CD4-positive, alpha-beta T cell treated with Interleukin-4 for 1 hour (primary cell): ENCODE measurements around the gene MTTP.

Experiments
- DNase-seq, 2 donors: peaks; one replicate each; pipeline ENCODE4 v3.0.0-alpha.2; 2020 to 2022

Gene MTTP

GRCh38 chr4:99642725-99643489, 68.3 kb downstream of the MTTP start:
- no peak for DNase-seq

GRCh38 chr4:99644453-99644852, 69.8 kb downstream of the MTTP start:
- no peak for DNase-seq

DNA sequence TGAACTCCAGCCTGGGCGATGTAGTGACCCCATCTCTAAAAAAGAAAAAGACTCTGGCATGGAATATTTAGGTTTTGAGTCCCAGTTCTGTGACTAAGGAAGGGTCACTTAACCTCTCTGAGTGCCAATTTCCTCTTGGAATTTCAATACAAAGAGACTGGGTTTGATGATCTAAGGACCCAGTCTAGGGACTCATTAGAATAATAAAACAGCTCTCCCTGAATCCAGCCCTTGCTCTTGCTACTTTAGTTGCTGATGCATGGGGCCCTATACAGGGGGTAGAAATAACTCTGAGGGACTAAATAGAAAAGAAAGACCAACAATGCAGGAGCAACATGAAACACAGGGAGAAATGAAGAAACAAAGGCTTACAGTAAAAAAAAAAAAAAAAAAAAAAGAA, 70.4 kb downstream of the MTTP start:
- DNase-seq: no peak

DNA sequence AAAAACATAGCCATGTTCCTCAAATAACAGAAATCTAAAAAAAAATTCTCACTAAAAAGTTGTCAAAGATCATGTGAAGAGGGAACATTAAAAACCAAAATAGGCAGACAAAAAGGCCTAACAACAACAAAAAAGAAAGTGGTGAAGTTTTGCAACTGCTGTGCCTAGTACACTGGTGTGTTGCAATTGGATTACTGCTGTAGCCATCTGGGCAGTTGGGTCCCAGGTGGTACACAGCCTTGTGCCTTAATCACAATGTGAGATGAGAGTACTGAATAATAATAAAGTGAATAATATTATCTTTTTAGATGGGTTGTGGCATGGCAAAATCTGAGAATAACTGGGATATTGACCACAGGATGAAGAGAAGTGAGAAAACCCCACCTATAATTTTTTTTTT, 71.0 kb downstream of the MTTP start:
- no peak for DNase-seq

- no peak for DNase-seq
Measured at GRCh38 chr4:99647071-99647470, 72.4 kb downstream of the MTTP start.

DNA sequence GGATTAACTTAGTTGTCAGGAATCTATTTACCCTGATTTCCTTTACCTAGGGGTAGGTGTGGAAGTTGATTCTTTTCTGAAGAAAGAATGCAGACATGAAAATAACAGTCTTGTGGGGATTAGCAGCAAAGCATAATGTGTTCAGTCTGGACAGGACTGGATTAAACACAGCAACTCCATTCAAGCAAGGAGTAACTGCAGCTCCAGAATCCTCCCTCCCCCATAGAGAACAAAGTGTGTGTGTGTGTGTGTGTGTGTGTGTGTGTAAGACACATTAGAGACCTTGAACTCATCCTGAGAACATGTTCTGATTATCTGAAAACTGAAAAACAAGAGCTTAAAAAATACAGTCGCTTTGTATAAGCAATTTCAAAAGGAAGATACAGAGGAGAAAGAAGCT, 73.7 kb downstream of the MTTP start:
- DNase-seq: no peak

- DNase-seq: no peak
Measured at GRCh38 chr4:99649208-99649607, 74.6 kb downstream of the MTTP start.

DNA sequence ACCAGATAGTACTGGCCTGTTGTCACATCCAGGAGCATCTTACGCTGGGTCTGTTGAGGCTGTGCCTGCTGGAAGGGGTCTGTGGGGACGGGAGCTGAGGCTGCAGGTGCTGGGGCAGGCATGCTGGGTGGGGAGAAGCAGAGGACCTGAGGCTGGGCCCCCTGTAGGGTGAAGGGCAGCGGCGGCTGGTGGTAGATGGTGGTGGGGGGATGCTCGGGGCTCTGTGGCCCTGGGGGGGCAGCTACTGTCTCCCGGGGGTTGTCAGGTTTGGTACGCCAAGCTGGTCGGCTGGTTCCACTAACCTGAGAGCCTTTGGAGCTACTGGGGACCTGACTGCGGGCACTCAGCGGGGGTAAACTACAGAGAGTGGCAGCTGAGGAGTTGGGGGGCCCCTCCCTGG, 75.2 kb downstream of the MTTP start:
- no peak for DNase-seq

DNA sequence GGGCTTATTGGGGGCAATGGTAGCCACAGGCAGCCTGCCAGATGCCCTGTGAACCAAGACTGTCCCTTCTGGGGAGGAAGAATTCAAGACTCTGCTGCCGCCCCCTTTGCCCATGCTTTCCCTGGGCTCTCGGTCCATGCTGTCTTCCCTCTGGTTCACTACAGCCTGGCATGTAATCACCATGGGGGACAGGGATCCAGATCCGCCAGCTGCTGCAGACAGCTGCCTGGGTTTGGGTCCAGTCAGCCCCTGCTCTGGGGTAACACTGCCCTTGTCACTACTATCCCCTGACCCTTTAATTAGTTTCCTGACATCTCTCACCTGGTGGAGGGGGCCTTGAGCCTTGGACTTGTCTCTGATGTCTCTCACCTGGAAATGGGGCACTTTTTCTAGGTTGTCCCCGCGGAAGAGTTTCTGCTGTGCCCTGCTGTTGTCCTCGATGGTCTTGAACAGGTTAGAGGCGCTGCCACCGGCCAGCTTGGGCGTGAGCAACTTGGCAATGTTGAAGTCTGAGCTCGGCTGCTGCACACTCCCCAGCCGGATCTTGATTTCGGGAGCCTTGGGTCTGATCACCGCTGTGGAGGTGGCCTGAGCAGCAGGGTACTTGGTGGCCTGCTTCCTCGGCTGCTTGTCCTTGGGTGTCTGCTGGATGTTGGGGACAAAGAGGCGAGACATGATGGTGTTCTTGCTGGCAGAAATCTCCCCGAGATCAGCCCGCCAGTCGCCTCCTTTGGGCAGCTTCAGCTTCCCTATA, 76.6 kb downstream of the MTTP start:
- no peak for DNase-seq

DNA sequence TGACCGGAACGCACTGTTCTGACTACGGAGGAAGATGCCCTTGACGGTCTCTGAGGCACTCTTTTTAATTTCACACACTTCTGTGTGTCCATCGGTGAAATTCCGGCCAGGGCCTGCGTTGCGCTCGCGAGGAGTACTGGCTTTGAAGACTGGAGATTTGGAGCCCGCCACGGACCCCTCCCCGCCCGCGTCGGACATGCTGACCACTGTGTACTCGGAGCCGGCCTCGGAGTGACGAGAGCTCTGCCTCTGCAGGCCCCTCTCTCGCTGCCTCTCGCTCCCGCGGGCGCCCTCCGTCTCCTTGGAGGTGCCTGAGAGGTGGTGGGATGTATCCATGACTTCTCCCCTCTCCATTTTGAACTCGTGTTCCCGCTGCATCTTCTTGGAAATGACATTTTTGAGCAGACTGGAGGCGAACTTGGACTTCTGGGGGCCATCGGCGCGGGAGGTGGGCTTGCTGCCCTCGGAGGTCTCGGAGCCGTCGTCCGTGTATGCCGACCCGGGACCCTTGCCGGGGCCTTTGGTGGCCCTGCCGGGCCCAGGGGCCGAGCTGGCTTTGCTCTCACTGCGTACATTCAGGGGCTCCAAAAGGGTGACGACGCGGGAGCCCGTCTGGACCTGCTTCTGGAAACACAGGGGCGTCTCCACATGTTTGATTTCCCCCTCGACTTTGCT, 77.3 kb downstream of the MTTP start:
- no peak for DNase-seq

GRCh38 chr4:99652596-99653436, 78.2 kb downstream of the MTTP start:
- DNase-seq: no peak

- no peak for DNase-seq
Measured at GRCh38 chr4:99653916-99654315, 79.3 kb downstream of the MTTP start.

GRCh38 chr4:99654361-99654761, 79.7 kb downstream of the MTTP start:
- DNase-seq: no peak

GRCh38 chr4:99655308-99656081, 80.9 kb downstream of the MTTP start:
- no peak for DNase-seq

DNA sequence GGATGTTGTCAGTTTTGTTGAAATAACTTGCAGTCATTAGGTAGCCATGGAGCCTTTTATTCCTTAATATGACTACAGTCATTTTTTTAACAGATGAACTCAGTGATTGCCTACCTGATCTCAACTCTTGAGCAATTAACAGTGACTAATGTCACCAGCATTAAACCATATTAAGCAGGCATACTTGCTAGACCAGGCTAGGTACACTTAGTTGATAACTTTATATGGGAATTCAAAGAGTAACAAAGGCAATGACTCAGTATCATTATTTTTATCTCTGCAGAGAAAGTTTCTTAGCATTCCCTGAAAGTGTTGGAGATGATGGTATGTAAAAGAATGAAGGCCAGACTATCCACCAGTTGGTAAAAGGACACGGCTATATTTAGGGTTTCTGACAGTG, 83.2 kb downstream of the MTTP start, which contains the start of gene C4orf54:
TSS of gene C4orf54 (minus strand) at position 31 of the 400 bp plus-strand sequence. CDS start 3,180 bp downstream, outside the sequence.
- DNase-seq: no peak

- DNase-seq: no peak
Measured at GRCh38 chr4:99658666-99659065, 84.0 kb downstream of the MTTP start.

GRCh38 chr4:99661907-99662306, 87.3 kb downstream of the MTTP start:
- DNase-seq: no peak

- DNase-seq: no peak
Measured at GRCh38 chr4:99664716-99665115, 90.1 kb downstream of the MTTP start.

DNA sequence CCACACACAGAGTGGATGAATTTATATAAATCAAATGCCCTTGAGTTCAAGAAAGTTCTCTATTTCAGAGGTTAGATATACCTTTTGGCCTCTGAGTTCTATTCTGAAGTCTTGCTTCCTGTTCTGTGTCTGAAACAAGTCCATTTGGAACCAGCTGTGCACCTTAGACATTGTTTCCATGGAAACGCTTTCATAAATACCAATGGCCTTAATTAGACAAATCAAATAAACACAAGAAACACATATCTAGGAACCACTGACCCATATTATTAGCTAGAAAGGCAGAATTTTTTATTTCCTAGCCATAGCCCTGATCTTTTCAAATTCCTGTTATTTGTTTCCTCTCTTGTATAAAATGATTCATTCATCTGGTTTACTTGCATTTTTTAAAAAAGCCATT, 91.4 kb downstream of the MTTP start:
- DNase-seq: no peak

DNA sequence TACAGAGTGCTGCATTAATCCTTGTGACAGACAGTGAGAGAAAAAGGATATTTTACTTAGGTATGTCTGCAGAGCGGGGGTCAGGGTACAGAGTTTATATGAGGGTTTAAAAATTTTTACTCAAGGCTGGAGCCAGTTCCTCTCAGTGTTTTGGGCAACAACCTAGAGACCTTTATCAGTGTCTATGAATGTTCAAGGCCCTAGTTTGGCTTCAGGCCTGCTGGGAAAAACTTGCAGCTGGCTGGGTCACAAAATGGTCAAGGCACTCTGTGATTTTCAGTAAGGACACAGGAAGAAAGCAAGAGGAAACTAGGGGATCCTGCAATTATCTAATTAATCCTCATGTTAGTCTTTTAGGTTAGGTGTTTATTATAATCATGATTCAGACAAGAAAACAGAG, 93.8 kb downstream of the MTTP start:
- DNase-seq: no peak

DNA sequence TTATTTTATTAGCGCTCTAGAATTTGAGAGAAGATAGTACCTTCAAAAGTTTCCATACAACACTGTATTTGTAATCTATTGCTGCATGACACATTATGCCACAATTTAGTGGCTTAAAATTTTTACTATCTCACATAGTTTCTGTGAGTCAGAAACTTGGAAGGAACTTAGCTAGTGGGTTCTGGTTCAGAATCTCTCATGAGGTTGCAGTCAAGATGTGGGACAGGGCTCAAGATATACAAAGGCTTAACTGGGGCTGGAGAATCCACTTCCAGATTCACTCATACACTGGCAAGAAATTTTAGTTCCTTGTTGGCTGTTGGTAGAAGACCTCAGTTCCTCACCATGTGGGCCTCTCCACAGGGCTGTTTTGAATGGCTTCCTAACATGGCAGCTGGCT, 94.5 kb downstream of the MTTP start:
- no peak for DNase-seq
